ENCODE measurements around the gene ZSWIM4.

Gene ZSWIM4

DNA sequence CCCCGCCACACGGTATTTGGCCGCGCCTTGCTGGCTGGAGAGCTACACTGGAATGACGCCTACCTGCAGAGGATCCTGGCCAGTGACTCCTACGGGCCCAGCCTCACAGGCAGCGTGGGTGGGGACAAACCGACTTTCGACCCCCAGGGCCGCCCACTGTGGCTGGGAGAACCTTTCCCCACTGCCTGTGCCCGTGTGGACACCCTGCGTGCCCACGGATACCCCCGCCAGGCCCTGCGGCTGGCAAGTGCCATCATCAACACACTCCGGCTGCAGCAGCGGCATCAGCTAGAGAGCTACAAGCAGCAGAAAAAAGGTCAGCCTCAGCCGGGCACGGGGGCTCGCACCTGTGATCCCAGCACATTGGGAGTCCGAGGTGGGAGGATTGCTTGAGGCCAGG is 19.3 kb downstream of the ZSWIM4 start:
- no peak for DNase-seq

DNA sequence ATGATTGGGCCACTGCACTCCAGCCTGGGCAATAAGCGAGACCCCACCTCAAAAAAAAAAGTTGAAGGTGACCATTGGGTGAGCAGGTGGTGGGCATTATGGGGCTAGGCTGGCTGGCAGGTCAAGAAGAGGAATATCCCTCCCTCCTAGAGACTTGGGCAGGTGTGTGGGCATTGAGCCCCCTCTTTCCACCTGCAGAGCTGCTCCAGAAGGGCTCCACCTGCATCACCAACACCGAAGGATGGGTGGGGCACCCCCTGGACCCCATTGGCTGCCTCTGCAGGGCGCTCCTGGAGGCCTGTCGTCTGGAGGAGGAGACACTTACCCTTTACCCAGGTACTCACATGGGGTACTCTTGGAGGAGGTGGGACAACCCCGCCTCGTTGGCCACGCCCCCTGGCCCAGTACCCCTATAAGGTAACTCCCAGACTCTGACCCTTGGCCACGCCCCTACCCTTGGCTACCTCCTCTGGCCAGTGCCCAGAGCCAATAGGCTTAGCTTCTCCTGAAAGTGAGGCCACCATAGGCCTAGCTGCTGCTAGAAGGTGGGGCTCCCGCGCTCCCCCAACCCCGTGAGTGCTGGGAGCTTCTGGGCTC is 21.9 kb downstream of the ZSWIM4 start:
- DNase-seq: peak; percentile 71 to 88

GRCh38 chr19:13817615-13818371 is 22.6 kb downstream of the ZSWIM4 start:
- DNase-seq: peak; percentile 89 to 97

- no peak for DNase-seq
Observed at GRCh38 chr19:13819238-13819637, 24.0 kb downstream of the ZSWIM4 start.

- no peak for DNase-seq
Observed at GRCh38 chr19:13821292-13821691, 26.0 kb downstream of the ZSWIM4 start.

- DNase-seq: no peak
Observed at GRCh38 chr19:13823256-13823655, 28.0 kb downstream of the ZSWIM4 start.

- DNase-seq: no peak
Observed at GRCh38 chr19:13823901-13824300, 28.7 kb downstream of the ZSWIM4 start.

GRCh38 chr19:13824703-13825102 is 29.5 kb downstream of the ZSWIM4 start:
- no peak for DNase-seq

DNA sequence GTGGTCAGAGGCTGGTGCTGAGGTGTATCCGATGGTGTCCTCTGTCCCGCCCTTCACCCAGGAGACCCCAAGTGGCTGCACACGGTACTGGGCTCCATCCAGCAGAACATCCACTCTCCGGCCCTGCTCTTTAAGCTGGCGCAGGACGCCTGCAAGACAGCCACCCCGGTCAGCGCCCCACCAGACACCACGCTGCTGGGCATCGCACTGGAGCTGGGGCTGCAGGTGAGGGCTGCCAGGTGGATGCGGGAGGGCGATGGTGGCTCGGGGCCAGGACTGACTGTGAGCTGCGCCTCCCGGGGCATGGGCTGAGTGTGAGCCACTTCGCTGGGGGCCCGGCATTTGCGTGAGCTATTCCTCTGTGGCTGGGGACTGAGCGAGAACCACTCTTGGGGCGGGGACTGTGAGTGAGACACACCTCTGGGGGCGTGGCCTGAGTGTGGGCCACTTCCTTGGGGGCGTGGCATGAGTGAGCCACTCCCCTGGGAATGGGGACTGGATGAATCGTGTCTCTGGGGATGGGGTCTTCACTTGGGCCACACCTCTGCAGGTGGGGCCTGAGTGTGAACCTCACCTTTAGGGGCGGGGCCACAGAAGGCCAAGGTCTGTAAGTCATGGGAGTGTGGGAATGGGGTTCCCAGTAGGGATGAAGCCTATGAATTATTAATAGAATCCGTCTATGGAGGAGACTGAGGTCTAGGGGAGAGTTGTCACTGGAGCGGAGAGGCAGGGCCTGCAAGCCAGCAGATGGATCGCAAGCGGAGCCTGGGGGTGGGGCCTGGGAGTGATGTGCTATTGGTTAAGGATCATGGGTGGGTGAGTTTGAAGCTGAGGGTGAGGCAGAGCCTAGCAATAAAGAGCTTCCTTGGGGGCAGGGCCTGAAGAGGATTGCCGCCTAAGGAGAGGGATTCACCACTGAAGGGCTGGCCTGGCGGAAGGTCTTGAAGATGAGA is 30.5 kb downstream of the ZSWIM4 start:
- no peak for DNase-seq

- no peak for DNase-seq
Observed at GRCh38 chr19:13826652-13827235, 31.5 kb downstream of the ZSWIM4 start.

DNA sequence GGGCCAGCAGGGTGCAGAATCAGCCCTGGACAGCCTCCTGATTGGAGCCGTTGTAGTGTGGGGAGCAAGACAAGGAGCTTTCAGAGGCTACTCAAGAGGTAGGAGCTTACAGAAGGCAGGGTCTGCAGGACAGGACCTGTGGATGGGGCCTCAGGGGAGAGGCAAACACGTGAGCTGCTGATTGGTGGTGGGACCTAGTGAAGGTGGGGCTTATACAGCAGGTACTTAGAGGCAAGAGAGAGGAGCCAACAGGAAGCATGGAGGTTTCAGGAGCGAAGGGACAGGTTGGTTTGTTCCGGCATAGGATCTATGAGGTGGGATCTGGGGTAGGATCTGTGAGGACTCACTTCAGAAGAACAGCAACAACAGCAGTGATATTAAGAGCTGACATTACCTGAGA is 32.4 kb downstream of the ZSWIM4 start:
- no peak for DNase-seq

GRCh38 chr19:13830114-13830740 is 35.0 kb downstream of the ZSWIM4 start:
- no peak for DNase-seq

DNA sequence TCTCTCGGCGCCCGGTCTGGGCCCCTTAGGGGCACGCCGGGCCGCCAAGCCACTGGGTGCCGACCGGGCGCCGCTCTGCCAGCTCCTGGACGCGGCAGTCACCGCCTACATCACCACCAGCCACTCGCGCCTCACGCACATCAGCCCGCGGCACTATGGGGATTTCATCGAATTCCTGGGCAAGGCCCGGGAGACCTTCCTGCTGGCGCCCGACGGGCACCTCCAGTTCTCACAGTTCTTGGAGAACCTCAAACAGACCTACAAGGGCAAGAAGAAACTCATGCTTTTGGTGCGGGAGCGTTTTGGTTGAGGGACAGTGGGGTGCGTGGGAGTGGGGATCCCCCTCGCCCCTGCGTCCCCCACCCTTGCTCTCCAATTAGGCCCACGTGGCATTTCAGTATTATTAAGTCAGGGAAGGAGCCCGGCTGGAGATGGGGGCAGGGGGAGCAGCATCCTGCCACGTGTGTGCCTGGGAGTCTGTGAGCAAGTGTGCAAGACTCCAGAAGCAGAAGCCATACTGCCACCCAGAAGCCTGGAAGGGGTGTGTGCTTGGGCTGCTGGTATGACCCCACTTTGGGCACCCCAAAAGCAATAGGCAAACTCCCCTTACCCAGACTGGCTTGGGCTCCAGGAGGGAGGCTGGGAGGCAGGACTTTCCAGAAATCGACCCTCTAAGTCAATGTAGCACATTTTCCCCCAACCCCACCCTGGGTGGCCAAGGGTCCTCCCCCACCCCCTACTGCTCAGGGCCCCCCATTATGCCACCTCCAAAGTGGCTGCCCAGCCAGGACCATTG is 35.7 kb downstream of the ZSWIM4 start:
- no peak for DNase-seq

GRCh38 chr19:13831537-13832467 is 36.6 kb downstream of the ZSWIM4 start:
- no peak for DNase-seq

DNA sequence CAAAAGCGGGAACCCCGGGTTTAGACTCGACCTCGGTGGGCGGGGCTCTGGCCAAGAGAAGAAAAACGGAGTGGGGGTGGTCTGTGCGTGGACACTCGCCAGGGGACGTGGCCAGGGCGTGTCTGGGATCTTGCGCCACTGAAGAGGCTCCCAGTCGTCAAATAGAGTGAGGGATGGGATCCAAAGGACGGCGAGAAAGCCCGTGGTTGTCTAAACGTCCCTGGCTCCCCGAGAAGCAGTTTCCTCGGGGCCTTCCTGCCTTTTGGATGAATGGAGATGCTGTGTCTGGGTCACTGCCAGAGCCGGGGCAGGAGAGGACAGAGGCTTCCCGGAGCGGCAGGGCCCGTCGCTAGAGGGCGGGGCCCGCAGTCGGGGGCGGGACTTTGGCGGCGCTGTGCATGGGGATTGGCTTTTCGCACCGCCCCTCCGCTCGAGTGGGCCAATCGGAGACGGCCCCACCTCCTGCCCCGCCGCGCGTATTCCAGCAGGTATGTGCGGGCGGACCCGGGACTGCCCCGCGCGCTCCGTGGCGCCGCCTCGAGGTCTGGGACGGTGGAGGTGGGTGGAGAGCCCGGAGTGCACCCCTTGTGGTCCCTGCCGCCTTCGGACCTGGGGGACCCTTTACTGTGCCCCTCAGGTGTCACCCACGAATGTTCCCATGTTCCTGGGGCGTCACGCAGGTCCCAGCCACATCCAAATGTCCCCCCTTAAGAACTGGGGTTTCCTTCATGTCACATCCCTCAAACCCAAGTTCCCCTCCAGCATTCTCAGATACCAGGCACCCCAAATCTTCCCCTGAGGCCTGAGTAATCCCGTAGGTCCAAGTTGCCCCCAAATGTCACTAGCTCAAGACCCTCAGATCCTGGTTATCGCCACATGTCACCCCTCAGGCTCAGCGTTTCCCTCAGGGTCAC is 38.3 kb downstream of the ZSWIM4 start:
- peak; percentile 83 to 90 for DNase-seq

- no peak for DNase-seq
Observed at GRCh38 chr19:13834244-13835069, 39.2 kb downstream of the ZSWIM4 start.

DNA sequence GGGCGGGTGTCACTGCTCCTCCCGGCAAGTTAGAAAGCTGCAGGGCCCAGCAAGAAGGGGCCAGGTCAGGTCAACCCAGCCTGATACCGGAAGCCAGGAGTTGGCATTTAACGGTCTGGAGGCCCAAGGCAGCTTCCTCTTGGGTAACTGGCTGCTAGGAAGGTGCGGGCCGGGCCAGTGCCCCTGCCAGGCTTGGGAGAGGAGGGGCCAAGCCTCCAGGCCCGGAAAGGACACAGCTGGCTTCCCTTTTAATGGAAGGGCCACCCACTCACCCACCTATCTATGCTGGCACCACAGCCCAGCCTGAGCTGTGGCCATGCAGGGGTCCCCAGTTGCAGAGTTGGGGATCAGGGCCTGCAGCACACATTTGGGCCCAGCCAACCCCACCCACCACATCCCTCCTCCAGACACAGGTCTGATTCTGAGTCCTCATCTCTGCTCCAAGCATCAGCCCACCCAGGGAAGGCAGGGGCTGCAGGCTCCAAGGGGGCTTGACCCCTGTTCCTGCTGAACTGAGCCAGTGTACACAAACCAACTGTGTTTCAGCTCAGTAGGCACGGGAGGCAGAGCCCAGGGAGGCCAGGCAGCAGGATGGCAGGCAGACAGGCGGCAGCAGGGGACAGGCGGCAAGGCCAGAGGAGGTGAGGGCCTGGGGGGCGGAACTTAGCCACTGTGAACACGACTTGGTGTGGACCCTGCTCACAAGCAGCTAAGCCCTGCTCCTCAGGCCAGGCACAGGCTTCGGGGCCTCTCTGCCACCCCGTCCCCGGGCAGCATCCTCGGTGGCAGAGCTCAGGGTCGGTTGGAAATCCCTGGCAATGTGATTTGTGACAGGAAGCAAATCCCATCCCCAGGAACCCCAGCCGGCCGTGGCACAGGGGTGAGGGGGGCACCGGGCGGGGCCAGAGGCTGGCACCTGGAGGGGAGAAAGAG is 40.8 kb downstream of the ZSWIM4 start:
- DNase-seq: no peak
